ENCODE data around the gene COL16A1. TPM values are rescaled to one million over a fixed set of nuclear protein-coding genes. Genes with fewer than 3 reads are reported as not detected.

COL16A1 gene
- total RNA-seq, 1 donor from 2014 or later, result 121 TPM

DNA sequence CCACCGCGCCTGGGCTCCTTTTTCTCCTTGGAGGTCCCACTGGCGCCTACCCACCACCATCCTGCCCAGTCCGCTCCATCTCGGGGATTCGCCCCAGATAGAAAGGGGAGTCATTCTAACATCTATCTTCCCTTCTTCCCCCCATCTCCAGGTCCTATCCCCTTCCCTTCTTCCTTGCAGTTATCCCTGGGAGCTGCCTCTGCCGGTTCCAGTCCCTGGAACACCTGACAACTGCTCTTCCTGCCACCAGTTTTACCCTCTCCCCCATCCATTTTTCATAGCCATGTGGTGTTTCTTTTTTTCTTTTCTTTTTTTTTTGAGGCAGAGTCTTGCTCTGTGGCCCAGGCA is 12.0 kb upstream of the COL16A1 start:
- H3K27me3 ChIP-seq (ENCODE audit: control insufficient read depth, insufficient read depth, low read length), result no peaks in the 10 kb centered on the region
- DNase-seq (ENCODE audit: low read depth) (no peak), FAIRE-seq (no peak)
- no peak for TF ChIP-seq CTCF (IDR thresholded peaks at IDR 0.05; ENCODE audit: insufficient read depth, low read length, severe bottlenecking)
- H3K4me3 ChIP-seq (ENCODE audit: low read depth, low read length), result no peak overlapping the region
- no peaks in the 10 kb centered on the region for H3K36me3 ChIP-seq (ENCODE audit: control insufficient read depth, insufficient read depth, low read length)

- DNase-seq (ENCODE audit: low read depth), result peak; percentile 76
- H3K27me3 ChIP-seq (ENCODE audit: control insufficient read depth, insufficient read depth, low read length), result no peaks in the 10 kb centered on the region
- H3K36me3 ChIP-seq (ENCODE audit: control insufficient read depth, insufficient read depth, low read length), result no peaks in the 10 kb centered on the region
- no peak for FAIRE-seq
- peak; percentile 96 for TF ChIP-seq CTCF (IDR thresholded peaks at IDR 0.05; ENCODE audit: insufficient read depth, low read length, severe bottlenecking)
- peak overlapping the region; percentile 33 for H3K4me3 ChIP-seq (ENCODE audit: low read depth, low read length)
Observed at GRCh38 chr1:31715087-31715872, 11.5 kb upstream of the COL16A1 start.

- no peak for FAIRE-seq
- Histone ChIP-seq H3K36me3 (ENCODE audit: control insufficient read depth, insufficient read depth, low read length) (no peaks in the 10 kb centered on the region), H3K27me3 (ENCODE audit: control insufficient read depth, insufficient read depth, low read length) (no peaks in the 10 kb centered on the region), H3K4me3 (ENCODE audit: low read depth, low read length) (peak overlapping the region; percentile 33)
- DNase-seq (ENCODE audit: low read depth), result peak; percentile 50
- TF ChIP-seq CTCF (IDR thresholded peaks at IDR 0.05; ENCODE audit: insufficient read depth, low read length, severe bottlenecking), result peak; percentile 68
Observed at GRCh38 chr1:31714442-31715086, 10.7 kb upstream of the COL16A1 start.

- no peak for TF ChIP-seq CTCF (IDR thresholded peaks at IDR 0.05; ENCODE audit: insufficient read depth, low read length, severe bottlenecking)
- FAIRE-seq (no peak), DNase-seq (ENCODE audit: low read depth) (peak; percentile 52)
- no peak overlapping the region for H3K4me3 ChIP-seq (ENCODE audit: low read depth, low read length)
- H3K27me3 ChIP-seq (ENCODE audit: control insufficient read depth, insufficient read depth, low read length), result peaks cover 2% of the 10 kb centered on the region
- no peaks in the 10 kb centered on the region for H3K36me3 ChIP-seq (ENCODE audit: control insufficient read depth, insufficient read depth, low read length)
Observed at GRCh38 chr1:31712630-31713029, 8.8 kb upstream of the COL16A1 start.

DNA sequence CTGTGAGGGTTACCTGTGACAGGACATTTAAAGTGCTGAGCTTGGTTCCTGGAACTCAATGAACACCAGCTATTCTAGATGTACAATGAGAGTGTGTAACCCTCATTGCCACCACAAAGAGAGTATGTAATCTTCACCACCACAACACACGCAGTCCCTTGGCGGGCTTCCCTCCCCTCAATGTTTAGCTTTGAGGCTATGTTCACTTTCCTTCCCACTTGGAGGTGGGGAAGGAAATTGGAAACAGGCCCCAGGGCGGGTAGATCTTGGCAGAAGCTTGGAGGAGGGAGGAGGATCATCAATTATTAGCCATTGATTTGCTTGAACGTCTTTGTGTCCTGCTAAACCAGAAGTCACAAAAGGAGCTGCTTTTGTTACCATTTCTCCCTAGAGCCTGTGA is 8.3 kb upstream of the COL16A1 start:
- H3K27me3 ChIP-seq (ENCODE audit: control insufficient read depth, insufficient read depth, low read length), result peaks cover 2% of the 10 kb centered on the region
- no peak for DNase-seq (ENCODE audit: low read depth)
- FAIRE-seq, result no peak
- no peak overlapping the region for H3K4me3 ChIP-seq (ENCODE audit: low read depth, low read length)
- no peaks in the 10 kb centered on the region for H3K36me3 ChIP-seq (ENCODE audit: control insufficient read depth, insufficient read depth, low read length)
- no peak for TF ChIP-seq CTCF (IDR thresholded peaks at IDR 0.05; ENCODE audit: insufficient read depth, low read length, severe bottlenecking)
